A549 (cell line): ENCODE results near the gene RTN4. TPM values are rescaled to one million over a fixed set of nuclear protein-coding genes. Genes with fewer than 3 reads are reported as not detected.

Experiments used
- ATAC-seq, 2 experiments: fragments of 200-7000 bp in 1 of 2; fragments of >200 bp in 1 of 2; cut with Nextera tagmentation in 1 of 2; cut with Tn5 transposase in 1 of 2; 3 replicates each; pipeline versions ENCODE4 v1.8.0 to v1.9.1; 2018 to 2020; ENCODE audit warnings: mild to moderate bottlenecking in 1 of 2, moderate library complexity in 1 of 2
- CTCF ChIA-PET: fragments of 300-600 bp; sonication (Branson Sonifier 250); formaldehyde crosslinking; extraction: SDS; loops from one replicate; lab custom pipeline; 2021; ENCODE audit warnings: antibody characterized with exemption, inconsistent platforms; lab: Yijun Ruan, JAX
- POLR2A ChIA-PET: fragments of 350-600 bp; formaldehyde crosslinking; extraction: SDS; loops from one replicate; lab custom pipeline; 2021; ENCODE audit warnings: antibody characterized with exemption, inconsistent platforms; lab: Yijun Ruan, JAX
- DNase-seq, 2 experiments: peaks; one replicate each; pipeline versions ENCODE4 v3.0.0 to v3.0.0-alpha.2; 2011 to 2016; ENCODE audit warnings: low read depth in 1 of 2, low spot score in 1 of 2
- FAIRE-seq: peaks from 2 replicates; lab custom pipeline; 2011; peaks lifted over from hg19 to GRCh38; lab: Jason Lieb, UNC
- H3K27ac ChIP-seq, 2 experiments: fragments of >200 bp; sonication (Bioruptor Twin); formaldehyde crosslinking; 3 replicates each; pipeline ENCODE4 v1.5.1; 2016 to 2017
- H3K4me1 ChIP-seq: fragments of >200 bp; sonication (Bioruptor Twin); formaldehyde crosslinking; 3 replicates; pipeline ENCODE4 v1.6.1; 2016
- H3K4me2 ChIP-seq: fragments of >200 bp; sonication (Bioruptor Twin); formaldehyde crosslinking; 3 replicates; pipeline ENCODE4 v1.6.1; 2016
- H3K4me3 ChIP-seq: fragments of >200 bp; sonication (Bioruptor Twin); formaldehyde crosslinking; 3 replicates; pipeline ENCODE4 v1.5.1; 2016
- H3K9me3 ChIP-seq: fragments of >200 bp; sonication (Bioruptor Twin); formaldehyde crosslinking; 3 replicates; pipeline ENCODE4 v1.6.1; 2016
- CBX8 ChIP-seq: fragments of 200-600 bp; sonication (generic); IDR thresholded peaks from 2 replicates; pipeline ENCODE4 v1.6.1; 2016
- CEBPB ChIP-seq, 2 experiments: fragments of >200 bp in 1 of 2; sonication (Bioruptor Twin) in 1 of 2; formaldehyde crosslinking in 1 of 2; IDR thresholded peaks; 2 replicates each; pipeline ENCODE4 v1.6.1; 2012 to 2016
- CHD2 ChIP-seq: fragments of 150-350 bp; IDR thresholded peaks from 2 replicates; pipeline ENCODE4 v1.6.1; 2014; ENCODE audit warnings: low read length; ENCODE audit not compliant: partially characterized antibody
- CHD4 ChIP-seq: fragments of 200-600 bp; sonication (generic); IDR thresholded peaks from 2 replicates; pipeline ENCODE4 v1.6.1; 2016; ENCODE audit warnings: antibody characterized with exemption, mild to moderate bottlenecking, borderline replicate concordance
- EHF ChIP-seq: fragments of 250-450 bp; sonication (Bioruptor Pico); IDR thresholded peaks from 2 replicates; pipeline ENCODE4 v1.5.0; 2020; ENCODE audit warnings: mild to moderate bottlenecking
- EHMT2 ChIP-seq: fragments of 200-600 bp; sonication (generic); IDR thresholded peaks from 2 replicates; pipeline ENCODE4 v1.6.1; 2016; ENCODE audit warnings: antibody characterized with exemption, low read depth, mild to moderate bottlenecking, moderate library complexity
- ESRRA ChIP-seq: fragments of 150-350 bp; IDR thresholded peaks from 2 replicates; pipeline ENCODE4 v1.6.1; 2014; ENCODE audit warnings: mild to moderate bottlenecking, low read length, borderline replicate concordance
- FOSB ChIP-seq: fragments of 250-450 bp; sonication (Bioruptor Pico); IDR thresholded peaks from 2 replicates; pipeline ENCODE4 v1.5.0; 2020; ENCODE audit warnings: mild to moderate bottlenecking, moderate library complexity
- FOSL2 ChIP-seq, 2 experiments: fragments of 450-650 bp in 1 of 2; fragments of >200 bp in 1 of 2; sonication (Bioruptor Twin) in 1 of 2; formaldehyde crosslinking; IDR thresholded peaks; 2 replicates each; pipeline versions ENCODE4 v1.5.0 to v1.6.1; 2016 to 2020; ENCODE audit warnings: mild to moderate bottlenecking in 1 of 2, moderate library complexity in 1 of 2
- FOXS1 ChIP-seq: fragments of 250-450 bp; sonication (Bioruptor Pico); IDR thresholded peaks from 2 replicates; pipeline ENCODE4 v1.5.0; 2020; ENCODE audit warnings: mild to moderate bottlenecking, moderate library complexity
- GATA3 ChIP-seq: IDR thresholded peaks from 2 replicates; pipeline ENCODE4 v1.6.1; 2012; ENCODE audit warnings: borderline replicate concordance
- HDAC2 ChIP-seq: fragments of 200-600 bp; sonication (generic); IDR thresholded peaks from 2 replicates; pipeline ENCODE4 v1.6.1; 2016
- HOXB13 ChIP-seq: fragments of 250-450 bp; sonication (Bioruptor Pico); IDR thresholded peaks from 2 replicates; pipeline ENCODE4 v1.5.0; 2020; ENCODE audit warnings: low read depth, mild to moderate bottlenecking, moderate library complexity
- HOXB5 ChIP-seq: fragments of 250-450 bp; sonication (Bioruptor Pico); IDR thresholded peaks from 2 replicates; pipeline ENCODE4 v1.5.0; 2020; ENCODE audit warnings: mild to moderate bottlenecking, moderate library complexity
- JUNB ChIP-seq: fragments of >200 bp; sonication (Bioruptor Twin); formaldehyde crosslinking; IDR thresholded peaks from 2 replicates; pipeline ENCODE4 v1.6.1; 2016
- KDM1A ChIP-seq: fragments of 200-600 bp; sonication (generic); IDR thresholded peaks from 2 replicates; pipeline ENCODE4 v1.6.1; 2016; ENCODE audit warnings: low read depth, mild to moderate bottlenecking
- KDM5A ChIP-seq: fragments of 200-600 bp; sonication (generic); IDR thresholded peaks from 2 replicates; pipeline ENCODE4 v1.6.1; 2016; ENCODE audit warnings: antibody characterized with exemption, mild to moderate bottlenecking
- NFE2L2 ChIP-seq: fragments of 150-350 bp; conservative IDR thresholded peaks from 2 replicates; pipeline ENCODE4 v1.6.1; 2014; ENCODE audit warnings: low read length
- NPAS2 ChIP-seq: fragments of 250-450 bp; sonication (Bioruptor Pico); IDR thresholded peaks from 2 replicates; pipeline ENCODE4 v1.8.0; 2022; ENCODE audit warnings: mild to moderate bottlenecking, moderate library complexity, borderline replicate concordance
- PHF8 ChIP-seq: fragments of 200-600 bp; sonication (generic); IDR thresholded peaks from 2 replicates; pipeline ENCODE4 v1.6.1; 2016; ENCODE audit warnings: low read depth, mild to moderate bottlenecking, antibody characterized with exemption, moderate library complexity, borderline replicate concordance
- POLR2AphosphoS2 ChIP-seq: conservative IDR thresholded peaks from 2 replicates; pipeline ENCODE4 v1.6.1; 2012; ENCODE audit warnings: low read length, improper control_type of control experiment, inconsistent platforms
- RARB ChIP-seq: fragments of 250-450 bp; sonication (Bioruptor Pico); IDR thresholded peaks from 2 replicates; pipeline ENCODE4 v1.8.0; 2021; ENCODE audit warnings: mild to moderate bottlenecking, moderate library complexity
- RFX5 ChIP-seq: fragments of 450-650 bp; IDR thresholded peaks from 2 replicates; pipeline ENCODE4 v1.7.1; 2014; ENCODE audit warnings: antibody characterized with exemption, mild to moderate bottlenecking, moderate library complexity
- SMC3 ChIP-seq: fragments of >200 bp; sonication (Bioruptor Twin); formaldehyde crosslinking; IDR thresholded peaks from 3 replicates; pipeline ENCODE4 v1.6.1; 2018; ENCODE audit warnings: inconsistent platforms
- TP53 ChIP-seq: fragments of 250-450 bp; sonication (Bioruptor Pico); IDR thresholded peaks from 2 replicates; pipeline ENCODE4 v1.5.0; 2021; ENCODE audit warnings: mild to moderate bottlenecking, moderate library complexity
- ZFP36 ChIP-seq: fragments of 450-650 bp; IDR thresholded peaks from 2 replicates; pipeline ENCODE4 v1.6.1; 2014; ENCODE audit warnings: borderline replicate concordance; ENCODE audit not compliant: partially characterized antibody
- ZSCAN20 ChIP-seq: fragments of 250-450 bp; sonication (Bioruptor Pico); IDR thresholded peaks from 2 replicates; pipeline ENCODE4 v1.8.0; 2022; ENCODE audit warnings: mild to moderate bottlenecking, moderate library complexity
- WGBS: methylation state at CpG from one replicate; pipeline ENCODE4 v1.1.6; 2017; ENCODE audit errors: missing lambda C conversion rate; 5-methylcytosine and 5-hydroxymethylcytosine counted together
- polyA plus RNA-seq, 4 experiments: library from polyadenylated mRNA; depleted of rRNA in 3 of 4; stranded (reverse); fragments of >200 nt; fragmentation: RNase III in 1 of 4; extraction: RNeasy Plus Mini Kit Qiagen cat#74134 plus additional on column Dnase treatment in 1 of 4; gene quantifications; 2 replicates in 3 of 4; 3 replicates in 1 of 4; pipeline ENCODE4 v1.2.3, GENCODE V29; 2011 to 2017
- TF ChIP-seq, protein P1 (sequence below): IDR thresholded peaks from 2 replicates; pipeline ENCODE4 v1.6.1; 2012
- TF ChIP-seq, protein P2 (sequence below): fragments of >200 bp; sonication (Bioruptor Twin); formaldehyde crosslinking; IDR thresholded peaks from 3 replicates; pipeline ENCODE4 v1.5.1; 2016
- TF ChIP-seq, protein P3 (sequence below): IDR thresholded peaks from 2 replicates; pipeline ENCODE4 v1.6.1; 2012
- TF ChIP-seq, protein P4 (sequence below): fragments of >200 bp; sonication (Bioruptor Twin); formaldehyde crosslinking; IDR thresholded peaks from 2 replicates; pipeline ENCODE4 v1.6.1; 2016
- TF ChIP-seq, protein P5 (sequence below): fragments of 150-350 bp; IDR thresholded peaks from 2 replicates; pipeline ENCODE4 v1.6.1; 2014; ENCODE audit warnings: low read depth, mild to moderate bottlenecking, low read length
- TF ChIP-seq, protein P6 (sequence below): fragments of >200 bp; sonication (Bioruptor Twin); formaldehyde crosslinking; IDR thresholded peaks from 3 replicates; pipeline ENCODE4 v1.6.1; 2016

Gene RTN4
- polyA plus RNA-seq, 2 of the 4 experiments (the other 2 are of a cell fraction): 302 to 403 TPM

DNA sequence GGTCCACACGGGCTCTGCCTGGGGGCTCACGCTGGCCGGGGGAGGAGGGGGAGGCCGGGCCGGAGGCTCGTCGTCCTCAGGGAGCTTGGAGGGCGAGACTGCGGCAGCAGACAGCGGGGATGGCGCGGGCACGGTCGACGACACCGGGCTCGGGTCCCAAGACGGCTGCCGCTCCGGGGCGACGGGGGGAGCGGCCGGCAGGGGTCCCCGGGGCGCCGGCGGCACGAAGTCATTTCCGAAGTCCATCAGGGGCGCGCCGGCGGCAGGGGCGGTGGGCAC, 491 bp downstream of the RTN4 start:
- H3K4me3 ChIP-seq: peak overlapping the region; percentile 95
- POLR2A ChIA-PET: interaction anchor here (0.8 to 3.8 kb wide), 19 partner anchors 9 to 1282 kb away, joined by 3 to 41 read pairs (median 7); partner anchors contain the start of genes CHAC2, CLHC1, EML6 and RPS27A
- WGBS: 0% methylated on average over 17 of the region's 35 CpGs
- no peaks in the 10 kb centered on the region for H3K9me3 ChIP-seq
- FAIRE-seq (no peak), ATAC-seq (peak in 1 of 2 experiments; percentile 22; a peak in 2 of 6 replicates), DNase-seq (peak in 1 of 2 experiments; percentile 31)
- peak overlapping the region; percentile 94 to 97 for H3K27ac ChIP-seq
- TF ChIP-seq EHF (CRISPR knock-in tag): no peak
- no peak for TF ChIP-seq ZFP36
- TF ChIP-seq, protein P1, sequence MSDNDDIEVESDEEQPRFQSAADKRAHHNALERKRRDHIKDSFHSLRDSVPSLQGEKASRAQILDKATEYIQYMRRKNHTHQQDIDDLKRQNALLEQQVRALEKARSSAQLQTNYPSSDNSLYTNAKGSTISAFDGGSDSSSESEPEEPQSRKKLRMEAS: no peak
- TF ChIP-seq FOSB (CRISPR knock-in tag): no peak
- no peak for TF ChIP-seq KDM1A
- no peak for TF ChIP-seq POLR2AphosphoS2
- TF ChIP-seq, protein P2, sequence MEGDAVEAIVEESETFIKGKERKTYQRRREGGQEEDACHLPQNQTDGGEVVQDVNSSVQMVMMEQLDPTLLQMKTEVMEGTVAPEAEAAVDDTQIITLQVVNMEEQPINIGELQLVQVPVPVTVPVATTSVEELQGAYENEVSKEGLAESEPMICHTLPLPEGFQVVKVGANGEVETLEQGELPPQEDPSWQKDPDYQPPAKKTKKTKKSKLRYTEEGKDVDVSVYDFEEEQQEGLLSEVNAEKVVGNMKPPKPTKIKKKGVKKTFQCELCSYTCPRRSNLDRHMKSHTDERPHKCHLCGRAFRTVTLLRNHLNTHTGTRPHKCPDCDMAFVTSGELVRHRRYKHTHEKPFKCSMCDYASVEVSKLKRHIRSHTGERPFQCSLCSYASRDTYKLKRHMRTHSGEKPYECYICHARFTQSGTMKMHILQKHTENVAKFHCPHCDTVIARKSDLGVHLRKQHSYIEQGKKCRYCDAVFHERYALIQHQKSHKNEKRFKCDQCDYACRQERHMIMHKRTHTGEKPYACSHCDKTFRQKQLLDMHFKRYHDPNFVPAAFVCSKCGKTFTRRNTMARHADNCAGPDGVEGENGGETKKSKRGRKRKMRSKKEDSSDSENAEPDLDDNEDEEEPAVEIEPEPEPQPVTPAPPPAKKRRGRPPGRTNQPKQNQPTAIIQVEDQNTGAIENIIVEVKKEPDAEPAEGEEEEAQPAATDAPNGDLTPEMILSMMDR: no peak
- no peak for TF ChIP-seq NPAS2
- TF ChIP-seq, protein P3, sequence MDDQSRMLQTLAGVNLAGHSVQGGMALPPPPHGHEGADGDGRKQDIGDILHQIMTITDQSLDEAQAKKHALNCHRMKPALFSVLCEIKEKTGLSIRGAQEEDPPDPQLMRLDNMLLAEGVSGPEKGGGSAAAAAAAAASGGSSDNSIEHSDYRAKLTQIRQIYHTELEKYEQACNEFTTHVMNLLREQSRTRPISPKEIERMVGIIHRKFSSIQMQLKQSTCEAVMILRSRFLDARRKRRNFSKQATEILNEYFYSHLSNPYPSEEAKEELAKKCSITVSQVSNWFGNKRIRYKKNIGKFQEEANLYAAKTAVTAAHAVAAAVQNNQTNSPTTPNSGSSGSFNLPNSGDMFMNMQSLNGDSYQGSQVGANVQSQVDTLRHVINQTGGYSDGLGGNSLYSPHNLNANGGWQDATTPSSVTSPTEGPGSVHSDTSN: no peak
- TF ChIP-seq HOXB13 (CRISPR knock-in tag): no peak
- no peak for TF ChIP-seq ZSCAN20 (CRISPR knock-in tag)
- no peak for TF ChIP-seq RARB (CRISPR knock-in tag)
- no peak for TF ChIP-seq NFE2L2
- no peak for TF ChIP-seq PHF8
- TF ChIP-seq EHMT2: no peak
- no peak for TF ChIP-seq ESRRA
- peak overlapping the region; percentile 96 for H3K4me2 ChIP-seq
- H3K4me1 ChIP-seq: peaks cover 44% of the 10 kb centered on the region
- CTCF ChIA-PET: interaction anchor here (0.7 to 4.8 kb wide), 27 partner anchors 9 to 159 kb away, joined by 3 to 198 read pairs (median 9); no protein-coding TSS in a partner anchor

DNA sequence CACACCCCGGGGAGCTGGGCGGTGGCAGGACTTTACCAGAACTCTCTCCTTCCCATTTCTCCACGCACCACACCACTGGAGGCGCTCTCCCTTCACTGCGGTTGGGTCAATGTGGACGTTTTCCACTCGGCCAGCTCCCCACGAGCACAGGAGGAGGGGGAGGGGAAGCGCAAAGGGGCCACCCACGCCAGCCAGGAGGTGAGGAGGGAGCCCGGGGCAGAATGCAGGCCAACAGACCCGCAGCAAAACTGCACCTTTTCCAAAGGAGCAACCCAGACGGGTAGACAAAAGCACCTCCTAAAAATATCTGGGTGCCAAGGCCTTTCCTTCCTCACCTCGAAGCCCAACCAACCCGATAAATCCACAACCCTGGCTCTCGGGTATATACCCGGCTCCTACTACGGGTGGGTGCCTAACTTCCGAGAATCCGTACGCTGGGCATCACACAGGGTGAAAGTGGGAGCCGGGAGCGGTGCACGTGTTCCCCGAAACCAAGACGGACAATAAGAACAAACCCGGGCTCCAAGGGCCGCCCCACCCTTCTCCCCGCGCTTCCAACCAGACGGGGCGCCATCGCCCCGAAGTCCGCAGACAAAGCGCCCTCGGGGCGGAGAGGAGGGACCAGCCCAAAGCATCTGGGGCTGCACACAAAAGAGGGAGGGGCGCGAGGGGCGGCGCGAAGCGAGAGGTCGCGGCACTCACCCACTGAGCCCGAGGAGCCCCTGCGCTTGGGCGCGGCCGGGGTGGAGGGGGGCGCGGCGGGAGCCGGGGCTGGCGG, 1.0 kb downstream of the RTN4 start:
- 2% methylated on average over 21 of the region's 56 CpGs for WGBS
- Histone ChIP-seq H3K4me3 (peak overlapping the region; percentile 95), H3K4me1 (peaks cover 49% of the 10 kb centered on the region), H3K27ac (peak overlapping the region; percentile 94 to 97), H3K9me3 (no peaks in the 10 kb centered on the region), H3K4me2 (peak overlapping the region; percentile 96)
- POLR2A ChIA-PET: interaction anchor here (0.6 to 3.8 kb wide), 25 partner anchors 9 to 1282 kb away, joined by 3 to 41 read pairs (median 6); partner anchors contain the start of genes CHAC2, CLHC1, EML6 and RPS27A
- ATAC-seq (peak; percentile 49 to 53), FAIRE-seq (no peak), DNase-seq (peak; percentile 80 to 84)
- CTCF ChIA-PET: interaction anchor here (0.5 to 4.8 kb wide), 58 partner anchors 8 to 326 kb away, joined by 3 to 198 read pairs (median 6); partner anchors contain the start of genes EML6 and MTIF2
- TF ChIP-seq KDM5A (no peak; the same call in 1 of the 2 replicates), FOSL2 (IDR thresholded peaks at IDR 0.05) (no peak), FOSL2 (CRISPR knock-in tag; IDR thresholded peaks at IDR 0.05) (no peak), RFX5 (0 out of 2 replicates have a peak, but pooled peaks have one; percentile 34), CBX8 (no peak), CHD2 (no peak), TP53 (CRISPR knock-in tag) (peak; percentile 77; the same call in 1 of the 2 replicates), JUNB (no peak), GATA3 (no peak; the same call in 1 of the 2 replicates), HDAC2 (no peak), ZSCAN20 (CRISPR knock-in tag) (no peak), CHD4 (no peak), SMC3 (peak; percentile 20; the same call in 1 of the 3 replicates), HOXB5 (CRISPR knock-in tag) (no peak; the same call in 1 of the 2 replicates), CEBPB (IDR thresholded peaks at IDR 0.05) (peak in 1 of 2 experiments; percentile 44; a peak in 1 of 4 replicates), FOXS1 (CRISPR knock-in tag) (no peak)
- TF ChIP-seq, protein P4, sequence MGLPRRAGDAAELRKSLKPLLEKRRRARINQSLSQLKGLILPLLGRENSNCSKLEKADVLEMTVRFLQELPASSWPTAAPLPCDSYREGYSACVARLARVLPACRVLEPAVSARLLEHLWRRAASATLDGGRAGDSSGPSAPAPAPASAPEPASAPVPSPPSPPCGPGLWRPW: no peak
- TF ChIP-seq, protein P5, sequence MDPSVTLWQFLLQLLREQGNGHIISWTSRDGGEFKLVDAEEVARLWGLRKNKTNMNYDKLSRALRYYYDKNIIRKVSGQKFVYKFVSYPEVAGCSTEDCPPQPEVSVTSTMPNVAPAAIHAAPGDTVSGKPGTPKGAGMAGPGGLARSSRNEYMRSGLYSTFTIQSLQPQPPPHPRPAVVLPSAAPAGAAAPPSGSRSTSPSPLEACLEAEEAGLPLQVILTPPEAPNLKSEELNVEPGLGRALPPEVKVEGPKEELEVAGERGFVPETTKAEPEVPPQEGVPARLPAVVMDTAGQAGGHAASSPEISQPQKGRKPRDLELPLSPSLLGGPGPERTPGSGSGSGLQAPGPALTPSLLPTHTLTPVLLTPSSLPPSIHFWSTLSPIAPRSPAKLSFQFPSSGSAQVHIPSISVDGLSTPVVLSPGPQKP: no peak
- TF ChIP-seq, protein P6, sequence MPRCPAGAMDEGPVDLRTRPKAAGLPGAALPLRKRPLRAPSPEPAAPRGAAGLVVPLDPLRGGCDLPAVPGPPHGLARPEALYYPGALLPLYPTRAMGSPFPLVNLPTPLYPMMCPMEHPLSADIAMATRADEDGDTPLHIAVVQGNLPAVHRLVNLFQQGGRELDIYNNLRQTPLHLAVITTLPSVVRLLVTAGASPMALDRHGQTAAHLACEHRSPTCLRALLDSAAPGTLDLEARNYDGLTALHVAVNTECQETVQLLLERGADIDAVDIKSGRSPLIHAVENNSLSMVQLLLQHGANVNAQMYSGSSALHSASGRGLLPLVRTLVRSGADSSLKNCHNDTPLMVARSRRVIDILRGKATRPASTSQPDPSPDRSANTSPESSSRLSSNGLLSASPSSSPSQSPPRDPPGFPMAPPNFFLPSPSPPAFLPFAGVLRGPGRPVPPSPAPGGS: no peak
